ENCODE measurements around the gene CNGA2.
A peak's percentile ranks its signal among the peaks of the same experiment; 100 is the strongest.

CNGA2 gene

GRCh38 chrX:151754047-151754429 is 19.5 kb downstream of the CNGA2 start:
- DNase-seq, result no peak

- DNase-seq, result no peak
These were observed 20.2 kb downstream of the CNGA2 start for GRCh38 chrX:151754641-151755215.

GRCh38 chrX:151759041-151759708 is 24.6 kb downstream of the CNGA2 start:
- DNase-seq, result no peak

- no peak for DNase-seq
These were observed 28.3 kb downstream of the CNGA2 start for GRCh38 chrX:151762802-151763201.

- DNase-seq, result no peak
These were observed 29.2 kb downstream of the CNGA2 start for GRCh38 chrX:151763711-151764110.

GRCh38 chrX:151765026-151765425 is 30.5 kb downstream of the CNGA2 start:
- no peak for DNase-seq

GRCh38 chrX:151771726-151772125 is 37.2 kb downstream of the CNGA2 start:
- no peak for DNase-seq

GRCh38 chrX:151773434-151773833 is 38.9 kb downstream of the CNGA2 start:
- no peak for DNase-seq

- DNase-seq, result no peak
These were observed 39.9 kb downstream of the CNGA2 start for GRCh38 chrX:151774421-151774820.

GRCh38 chrX:151776181-151776731 is 41.7 kb downstream of the CNGA2 start:
- peak; percentile 4 for DNase-seq

- DNase-seq, result no peak
These were observed 42.4 kb downstream of the CNGA2 start for GRCh38 chrX:151776936-151777335.

- no peak for DNase-seq
These were observed 44.7 kb downstream of the CNGA2 start for GRCh38 chrX:151779258-151779657.

- no peak for DNase-seq
These were observed 46.1 kb downstream of the CNGA2 start for GRCh38 chrX:151780621-151781020.

GRCh38 chrX:151789179-151789800 is 54.7 kb downstream of the CNGA2 start:
- DNase-seq, result no peak

GRCh38 chrX:151790481-151791160 is 56.1 kb downstream of the CNGA2 start:
- no peak for DNase-seq

GRCh38 chrX:151791961-151792360 is 57.4 kb downstream of the CNGA2 start:
- DNase-seq, result no peak

GRCh38 chrX:151792505-151792904 is 58.0 kb downstream of the CNGA2 start:
- DNase-seq, result no peak

- no peak for DNase-seq
These were observed 59.3 kb downstream of the CNGA2 start for GRCh38 chrX:151793886-151794285.
